ENCODE measurements around the gene MAN2C1. TPM values are rescaled to one million over a fixed set of nuclear protein-coding genes. Genes with fewer than 3 reads are reported as not detected.
"Not testable (repeated sequence)": the region's sequence is repeated elsewhere in the genome, so short reads cannot be mapped to it uniquely, and the experiment has no call there.

Gene MAN2C1
- polyA plus RNA-seq, 6 donors from 2014 or later, result 8.9 to 19.4 (median 14.1) TPM

DNA sequence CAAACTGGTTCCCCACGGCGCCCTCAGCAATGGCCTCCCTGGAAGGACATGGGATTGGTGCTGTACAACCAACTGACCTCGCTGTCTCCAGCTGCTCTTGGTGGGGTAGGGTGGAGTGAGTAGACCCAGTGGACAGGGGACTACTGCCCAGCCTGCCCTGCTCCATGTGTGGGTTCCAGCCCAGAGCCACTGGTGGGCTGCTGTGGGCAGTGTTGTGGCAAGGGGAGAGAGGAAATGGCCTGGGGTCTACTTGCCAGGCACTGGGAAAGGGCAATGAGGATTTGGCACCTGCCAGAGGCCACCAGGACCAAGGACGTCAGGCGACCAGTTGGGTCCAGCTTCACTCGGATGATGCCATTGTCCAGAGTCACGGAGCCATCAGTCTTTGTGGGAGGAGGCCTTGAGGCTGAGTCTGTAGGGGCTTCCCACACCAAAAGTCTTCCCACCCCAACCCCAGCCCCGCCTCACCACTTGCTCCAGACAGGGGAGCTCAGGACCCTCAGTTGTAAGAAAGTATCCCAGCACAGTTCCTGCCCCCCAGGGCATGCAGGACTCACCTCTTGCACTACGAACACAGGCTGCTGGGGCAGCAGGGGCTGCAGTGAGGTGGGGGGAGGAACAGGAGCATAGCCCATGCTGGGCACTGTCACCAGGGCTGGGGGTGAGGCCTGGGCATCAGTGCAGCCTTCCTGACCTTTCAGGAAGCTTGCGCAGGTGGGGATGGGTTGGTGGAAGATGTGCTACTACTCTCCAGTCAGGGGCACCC, 9.5 kb downstream of the MAN2C1 start:
- H3K4me3 Mint-ChIP-seq, result peak overlapping the region in 1 of 8 donors; percentile 18
- no peaks in the 10 kb centered on the region for H3K9me3 Mint-ChIP-seq
- H3K27me3 Mint-ChIP-seq, result no peaks in the 10 kb centered on the region
- ATAC-seq (ENCODE audit: low read depth in 2 of 2) (no peak), DNase-seq (no peak)
- H3K4me1 Mint-ChIP-seq, result peaks cover 0 to 5% (median 0%) of the 10 kb centered on the region in 3 donors
- no peaks in the 10 kb centered on the region for H3K36me3 Mint-ChIP-seq
- H3K27ac Mint-ChIP-seq, result peak overlapping the region in 2 of 6 donors; percentile 39 to 71

GRCh38 chr15:75357976-75358673, 10.3 kb downstream of the MAN2C1 start:
- Mint-ChIP-seq H3K36me3 (no peaks in the 10 kb centered on the region), H3K27ac (peak overlapping the region in 4 of 6 donors; percentile 39 to 85 (median 50))
- no peak for ATAC-seq (ENCODE audit: low read depth in 2 of 2)

DNA sequence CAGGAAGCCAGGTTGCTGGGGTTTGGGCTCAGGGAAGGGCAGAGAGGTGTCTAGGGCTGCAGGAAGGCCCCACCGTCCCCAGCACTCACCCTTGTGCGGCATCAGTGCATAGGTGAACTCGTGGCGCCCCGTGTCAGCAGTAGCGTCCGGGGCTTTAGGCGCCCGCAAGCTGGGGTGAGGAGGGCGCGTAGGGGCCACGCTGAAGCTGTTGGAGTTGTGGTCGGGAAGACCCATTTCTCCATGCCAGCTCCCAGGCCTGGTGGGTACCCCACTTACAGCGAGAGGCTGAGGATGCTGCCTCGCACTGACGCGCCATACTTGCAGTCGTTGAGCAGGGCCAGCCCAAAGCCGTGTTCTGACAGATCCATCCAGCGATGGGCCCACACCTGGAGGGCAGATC, 11.9 kb downstream of the MAN2C1 start:
- Mint-ChIP-seq H3K4me1 (peaks cover 0 to 5% (median 0%) of the 10 kb centered on the region in 3 donors), H3K4me3 (peak overlapping the region in 1 of 8 donors; percentile 15), H3K27ac (peak overlapping the region in 5 of 6 donors; percentile 21 to 99 (median 63)), H3K9me3 (no peaks in the 10 kb centered on the region), H3K27me3 (no peaks in the 10 kb centered on the region), H3K36me3 (no peaks in the 10 kb centered on the region)
- ATAC-seq (ENCODE audit: low read depth in 2 of 2) (peak in 1 of 2 donors; percentile 4), DNase-seq (peak; percentile 24)

More at GRCh38 chr15:75357976-75358673, 10.3 kb downstream of the MAN2C1 start:
- H3K27me3 Mint-ChIP-seq, result no peaks in the 10 kb centered on the region
- no peak for DNase-seq
- peak overlapping the region in 1 of 8 donors; percentile 18 for H3K4me3 Mint-ChIP-seq
- H3K4me1 Mint-ChIP-seq, result peaks cover 0 to 5% (median 0%) of the 10 kb centered on the region in 3 donors
- H3K9me3 Mint-ChIP-seq, result no peaks in the 10 kb centered on the region

DNA sequence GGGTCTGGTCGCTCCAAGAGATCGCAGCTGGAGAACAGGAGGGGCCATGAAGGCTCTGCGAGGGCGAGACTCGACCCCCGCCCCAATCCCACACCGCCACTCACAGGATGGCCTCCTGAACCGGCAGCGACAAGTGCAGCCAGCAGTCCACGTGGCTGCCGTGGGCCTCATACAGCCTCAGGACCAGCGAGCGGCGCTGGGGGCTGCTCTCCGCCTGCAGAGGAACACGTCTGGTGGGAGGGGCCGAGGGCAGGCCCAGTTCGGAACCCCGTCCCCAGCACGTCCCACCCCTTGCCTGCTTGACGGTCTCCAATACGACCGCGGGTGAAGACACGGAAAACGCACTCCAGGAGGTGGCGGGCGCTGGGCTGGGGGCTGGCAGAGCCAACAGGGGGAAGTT, 12.4 kb downstream of the MAN2C1 start:
- H3K27ac Mint-ChIP-seq, result peak overlapping the region in 4 of 6 donors; percentile 39 to 99 (median 72)
- H3K36me3 Mint-ChIP-seq, result peaks cover 0 to 2% of the 10 kb centered on the region in 2 donors
- H3K4me3 Mint-ChIP-seq, result peak overlapping the region in 1 of 8 donors; percentile 15
- peaks cover 3 to 9% (median 4%) of the 10 kb centered on the region in 3 donors for H3K4me1 Mint-ChIP-seq
- DNase-seq, result no peak
- peaks cover 0 to 2% (median 0%) of the 10 kb centered on the region in 7 donors for H3K9me3 Mint-ChIP-seq
- no peaks in the 10 kb centered on the region for H3K27me3 Mint-ChIP-seq
- no peak for ATAC-seq (ENCODE audit: low read depth in 2 of 2)

DNA sequence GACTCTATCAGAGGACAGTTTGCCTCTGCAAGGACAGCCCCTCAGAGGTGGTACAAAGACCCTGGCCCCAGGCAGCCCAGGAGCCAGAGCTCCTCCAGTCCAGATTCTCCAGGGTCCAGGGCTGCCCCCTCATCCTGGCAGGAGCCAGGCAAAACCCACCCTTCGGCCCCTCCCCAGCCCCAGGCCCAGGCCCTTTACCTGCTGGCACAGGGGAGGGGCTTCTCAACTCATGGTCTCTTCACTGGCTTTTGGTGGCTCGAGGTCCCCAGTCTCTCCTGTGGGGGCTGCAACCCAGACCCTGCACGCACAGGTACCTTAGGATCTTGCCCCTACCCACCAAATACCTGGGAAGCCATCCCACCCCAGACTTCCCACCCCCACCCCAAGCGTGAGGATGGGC, 13.0 kb downstream of the MAN2C1 start:
- DNase-seq (no peak), ATAC-seq (ENCODE audit: low read depth in 2 of 2) (no peak)
- Mint-ChIP-seq H3K27me3 (no peaks in the 10 kb centered on the region), H3K36me3 (peaks cover 1 to 8% of the 10 kb centered on the region in 2 donors), H3K4me3 (peak overlapping the region in 1 of 8 donors; percentile 51), H3K4me1 (peaks cover 7 to 15% (median 10%) of the 10 kb centered on the region in 3 donors), H3K9me3 (peaks cover 0 to 7% (median under 1%) of the 10 kb centered on the region in 7 donors), H3K27ac (peak overlapping the region in 2 of 6 donors; percentile 73 to 99)

- no peak for ATAC-seq (ENCODE audit: low read depth in 2 of 2)
- Mint-ChIP-seq H3K36me3 (peaks cover 6 to 15% of the 10 kb centered on the region in 2 donors), H3K9me3 (peaks cover 4 to 17% (median 10%) of the 10 kb centered on the region in 7 donors), H3K27me3 (no peaks in the 10 kb centered on the region), H3K4me3 (no peak overlapping the region), H3K27ac (peak overlapping the region in 5 of 6 donors; percentile 47 to 99 (median 87)), H3K4me1 (peaks cover 16 to 24% (median 20%) of the 10 kb centered on the region in 3 donors)
- DNase-seq, result no peak
These were observed 14.0 kb downstream of the MAN2C1 start for GRCh38 chr15:75354454-75354853.

- Mint-ChIP-seq H3K36me3 (peaks cover 6 to 15% of the 10 kb centered on the region in 2 donors), H3K9me3 (peaks cover 4 to 21% (median 15%) of the 10 kb centered on the region in 7 donors), H3K27me3 (no peaks in the 10 kb centered on the region), H3K27ac (peak overlapping the region in 3 of 6 donors; percentile 80 to 99 (median 87)), H3K4me1 (peaks cover 16 to 29% (median 26%) of the 10 kb centered on the region in 3 donors), H3K4me3 (peak overlapping the region in 2 of 8 donors; percentile 7 to 52)
- DNase-seq, result no peak
- no peak for ATAC-seq (ENCODE audit: low read depth in 2 of 2)
These were observed 14.8 kb downstream of the MAN2C1 start for GRCh38 chr15:75353604-75354003.

DNA sequence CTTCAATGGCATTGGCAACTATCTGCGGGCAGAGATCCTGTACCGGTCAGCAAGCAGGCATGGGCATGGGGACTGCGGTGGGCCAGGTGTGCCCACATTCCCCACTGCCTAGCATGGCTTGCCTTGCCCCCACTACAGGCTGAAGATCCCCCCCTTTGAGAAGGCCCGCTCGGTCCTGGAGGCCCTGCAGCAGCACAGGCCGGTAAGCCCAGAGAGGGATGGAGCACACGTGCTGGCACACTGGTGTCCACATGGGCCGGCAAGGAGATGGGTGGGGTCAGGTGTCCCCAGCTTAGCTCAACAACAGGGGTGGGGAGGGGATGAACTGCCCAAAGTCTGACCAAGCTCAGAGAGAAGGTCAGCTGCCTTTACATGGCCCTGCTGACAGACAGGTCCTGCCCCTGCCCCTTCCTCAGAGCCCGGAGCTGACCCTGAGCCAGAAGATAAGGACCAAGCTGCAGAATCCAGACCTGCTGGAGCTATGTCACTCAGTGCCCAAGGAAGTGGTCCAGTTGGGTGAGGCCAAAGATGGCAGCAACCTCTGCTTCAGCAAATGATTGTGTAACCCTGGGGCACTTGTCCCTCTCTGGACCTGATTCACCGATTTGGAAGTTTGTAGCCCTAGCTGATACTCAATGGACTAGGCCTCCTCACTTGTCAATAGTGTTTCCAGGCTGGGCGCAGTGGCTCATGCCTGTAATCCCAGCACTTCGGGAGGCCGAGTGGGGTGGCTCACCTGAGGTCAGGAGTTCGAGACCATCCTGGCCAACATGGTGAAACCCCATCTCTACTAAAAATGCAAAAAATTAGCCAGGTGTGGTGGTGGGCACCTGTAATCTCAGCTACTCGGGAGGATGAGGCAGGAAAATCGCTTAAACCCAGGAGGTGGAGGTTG, 16.0 kb downstream of the MAN2C1 start:
- Mint-ChIP-seq H3K27ac (peak overlapping the region; percentile 70 to 100 (median 100)), H3K9me3 (peaks cover 4 to 24% (median 17%) of the 10 kb centered on the region in 7 donors), H3K4me3 (no peak overlapping the region), H3K36me3 (peaks cover 6 to 15% of the 10 kb centered on the region in 2 donors), H3K4me1 (peaks cover 20 to 37% (median 29%) of the 10 kb centered on the region in 3 donors), H3K27me3 (no peaks in the 10 kb centered on the region)
- DNase-seq (no peak), ATAC-seq (ENCODE audit: low read depth in 2 of 2) (no peak)

- Mint-ChIP-seq H3K36me3 (peaks cover 6 to 15% of the 10 kb centered on the region in 2 donors), H3K4me1 (peaks cover 27 to 46% (median 45%) of the 10 kb centered on the region in 3 donors), H3K27ac (peak overlapping the region; percentile 99 to 100 (median 100)), H3K4me3 (peak overlapping the region; percentile 59 to 91 (median 85)), H3K27me3 (no peaks in the 10 kb centered on the region), H3K9me3 (peaks cover 4 to 24% (median 17%) of the 10 kb centered on the region in 7 donors)
- no peak for ATAC-seq (ENCODE audit: low read depth in 2 of 2)
- peak; percentile 53 for DNase-seq
These were observed 17.6 kb downstream of the MAN2C1 start for GRCh38 chr15:75350601-75351361.

DNA sequence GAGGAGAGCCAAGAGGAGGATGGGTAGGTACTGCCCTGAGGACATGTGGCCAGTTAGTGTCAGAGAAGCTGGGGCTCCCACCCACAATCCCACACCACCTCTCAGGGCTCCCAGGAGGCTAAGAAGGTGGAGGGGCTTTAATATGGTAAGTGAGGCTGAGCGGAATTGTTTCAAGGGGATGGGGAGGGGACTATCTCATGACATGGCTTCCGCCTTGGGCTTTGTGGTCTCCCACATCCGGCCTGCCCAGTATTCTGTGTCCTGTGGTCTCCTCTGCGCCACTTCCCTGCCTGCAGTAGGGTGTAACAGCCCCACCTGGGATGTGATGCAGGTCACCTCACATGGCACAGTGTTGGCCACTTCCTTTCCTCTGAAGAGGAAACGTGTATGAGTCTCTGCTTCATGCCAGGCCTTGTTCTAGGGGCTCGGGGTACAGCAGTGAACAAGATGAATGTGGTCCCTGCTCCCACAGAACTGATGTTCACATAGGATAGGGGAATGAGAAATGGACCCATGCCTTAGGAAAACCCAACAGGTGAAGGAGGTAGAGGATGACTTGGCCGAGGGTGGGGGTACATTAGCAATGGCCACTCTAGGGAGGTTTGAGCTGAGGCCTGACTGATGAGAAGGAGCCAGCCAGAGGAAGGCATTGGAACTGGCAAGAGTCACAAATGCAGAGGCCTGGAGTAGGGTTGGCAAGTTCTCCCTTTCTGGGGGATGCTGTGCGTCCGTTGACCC, 18.4 kb downstream of the MAN2C1 start:
- Mint-ChIP-seq H3K4me3 (peak overlapping the region; percentile 21 to 91 (median 85)), H3K27me3 (no peaks in the 10 kb centered on the region), H3K9me3 (peaks cover 4 to 24% (median 17%) of the 10 kb centered on the region in 7 donors), H3K4me1 (peaks cover 32 to 53% (median 50%) of the 10 kb centered on the region in 3 donors), H3K36me3 (peaks cover 6 to 15% of the 10 kb centered on the region in 2 donors), H3K27ac (peak overlapping the region; percentile 99 to 100 (median 100))
- peak; percentile 98 for DNase-seq
- ATAC-seq (ENCODE audit: low read depth in 2 of 2), result peak; percentile 63 to 65

DNA sequence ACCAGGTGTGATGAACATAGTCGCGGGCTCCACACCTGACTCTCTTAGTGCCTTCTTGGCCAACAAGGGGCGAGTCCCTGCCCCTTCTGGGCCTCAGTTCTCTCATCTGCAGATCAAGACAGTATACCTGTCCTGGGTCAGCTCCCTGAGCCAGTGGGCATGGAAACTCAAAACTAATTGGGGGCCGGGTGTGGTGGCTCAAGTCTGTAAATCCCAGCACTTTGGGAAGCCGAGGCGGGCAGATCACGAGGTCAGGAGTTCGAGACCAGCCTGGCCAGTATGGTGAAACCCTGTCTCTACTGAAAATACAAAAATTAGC, 19.1 kb downstream of the MAN2C1 start:
- H3K36me3 Mint-ChIP-seq, result peaks cover 6 to 15% of the 10 kb centered on the region in 2 donors
- not testable (repeated sequence) for DNase-seq; ATAC-seq (ENCODE audit: low read depth in 2 of 2); H3K27me3 Mint-ChIP-seq
- peak overlapping the region; percentile 65 to 91 (median 85) for H3K4me3 Mint-ChIP-seq
- H3K9me3 Mint-ChIP-seq, result peaks cover 4 to 24% (median 17%) of the 10 kb centered on the region in 7 donors
- H3K27ac Mint-ChIP-seq, result peak overlapping the region; percentile 99 to 100 (median 100)
- H3K4me1 Mint-ChIP-seq, result peaks cover 32 to 50% (median 48%) of the 10 kb centered on the region in 3 donors

Data from naive B cell (primary cell).